HG02678 (cell line): ENCODE measurements around the gene NAT10.
A peak's percentile ranks its signal among the peaks of the same experiment; 100 is the strongest.
"Not testable (repeated sequence)": the region's sequence is repeated elsewhere in the genome, so short reads cannot be mapped to it uniquely, and the experiment has no call there.

Experiments
- ATAC-seq: cut with Tn5 transposase; IDR thresholded peaks from one replicate; pipeline ENCODE4 v1.9.1; 2021; ENCODE audit warnings: mild to moderate bottlenecking, moderate library complexity; ENCODE audit not compliant: unreplicated experiment

Gene NAT10

GRCh38 chr11:34166806-34167740 is 61.6 kb downstream of the NAT10 start:
- no peak for ATAC-seq

GRCh38 chr11:34167961-34168360 is 62.5 kb downstream of the NAT10 start:
- no peak for ATAC-seq

GRCh38 chr11:34168642-34169420 is 63.4 kb downstream of the NAT10 start:
- no peak for ATAC-seq

GRCh38 chr11:34169686-34170085 is 64.3 kb downstream of the NAT10 start:
- ATAC-seq: no peak

GRCh38 chr11:34173050-34173449 is 67.6 kb downstream of the NAT10 start:
- no peak for ATAC-seq

- ATAC-seq: peak; percentile 88
Observed at GRCh38 chr11:34174412-34175041, 69.1 kb downstream of the NAT10 start.

GRCh38 chr11:34175284-34176019 is 70.0 kb downstream of the NAT10 start:
- peak; percentile 50 for ATAC-seq

GRCh38 chr11:34176751-34177209 is 71.4 kb downstream of the NAT10 start:
- no peak for ATAC-seq

GRCh38 chr11:34178209-34178821 is 72.9 kb downstream of the NAT10 start:
- ATAC-seq: no peak

- ATAC-seq: no peak
Observed at GRCh38 chr11:34179026-34179675, 73.7 kb downstream of the NAT10 start.

GRCh38 chr11:34180040-34180813 is 74.8 kb downstream of the NAT10 start:
- ATAC-seq: peak; percentile 46

- not testable (repeated sequence) for ATAC-seq
Observed at GRCh38 chr11:34180814-34181165, 75.4 kb downstream of the NAT10 start.

- no peak for ATAC-seq
Observed at GRCh38 chr11:34181251-34181650, 75.8 kb downstream of the NAT10 start.

- ATAC-seq: no peak
Observed at GRCh38 chr11:34181856-34182405, 76.5 kb downstream of the NAT10 start.

GRCh38 chr11:34182425-34182824 is 77.0 kb downstream of the NAT10 start:
- ATAC-seq: no peak

GRCh38 chr11:34182921-34183685 is 77.7 kb downstream of the NAT10 start:
- no peak for ATAC-seq

GRCh38 chr11:34183848-34184391 is 78.5 kb downstream of the NAT10 start:
- no peak for ATAC-seq
